Measurements from ENCODE around the gene DUSP15. TPM values are rescaled to one million over a fixed set of nuclear protein-coding genes. Genes with fewer than 3 reads are reported as not detected.

Gene DUSP15
- polyA plus RNA-seq, 1 donor (not counting 4 experiments of a cell fraction or from before 2014, with no cell fraction given): not detected

DNA sequence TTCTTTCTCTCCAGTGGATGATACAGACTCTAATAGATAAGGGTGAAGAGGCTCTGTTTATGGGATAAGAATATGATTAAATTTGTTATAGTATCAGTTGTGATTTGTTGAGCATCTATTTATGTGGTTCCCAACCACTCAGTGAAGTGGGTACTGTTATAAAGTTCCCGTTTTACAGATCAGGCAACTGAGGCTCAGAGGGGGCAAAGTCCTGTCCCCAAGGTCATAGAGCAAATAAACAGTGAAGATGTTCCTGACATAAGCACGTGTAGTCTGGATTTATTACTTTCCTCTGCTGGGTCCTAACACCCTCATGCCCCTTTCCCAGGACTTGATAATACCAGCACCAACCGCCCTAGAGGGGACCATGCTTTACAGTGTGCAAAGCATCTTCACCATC lies 4.1 kb downstream of the DUSP15 start:
- no peaks in the 10 kb centered on the region for H3K36me3 ChIP-seq (ENCODE audit: control insufficient read depth in 2 of 2, extremely low read depth in 1 of 2, insufficient read depth in 2 of 2, low read length in 2 of 2)
- H2AFZ ChIP-seq (ENCODE audit: control insufficient read depth, low read length): no peak overlapping the region
- no peak overlapping the region for H3K4me3 ChIP-seq (ENCODE audit: control insufficient read depth in 2 of 3, extremely low read depth in 1 of 3, insufficient read depth in 2 of 3, low read depth in 1 of 3, low read length in 3 of 3)
- H3K4me2 ChIP-seq (ENCODE audit: control insufficient read depth, extremely low read depth, insufficient read depth, low read depth, low read length): no peak overlapping the region
- TF ChIP-seq, protein P1, sequence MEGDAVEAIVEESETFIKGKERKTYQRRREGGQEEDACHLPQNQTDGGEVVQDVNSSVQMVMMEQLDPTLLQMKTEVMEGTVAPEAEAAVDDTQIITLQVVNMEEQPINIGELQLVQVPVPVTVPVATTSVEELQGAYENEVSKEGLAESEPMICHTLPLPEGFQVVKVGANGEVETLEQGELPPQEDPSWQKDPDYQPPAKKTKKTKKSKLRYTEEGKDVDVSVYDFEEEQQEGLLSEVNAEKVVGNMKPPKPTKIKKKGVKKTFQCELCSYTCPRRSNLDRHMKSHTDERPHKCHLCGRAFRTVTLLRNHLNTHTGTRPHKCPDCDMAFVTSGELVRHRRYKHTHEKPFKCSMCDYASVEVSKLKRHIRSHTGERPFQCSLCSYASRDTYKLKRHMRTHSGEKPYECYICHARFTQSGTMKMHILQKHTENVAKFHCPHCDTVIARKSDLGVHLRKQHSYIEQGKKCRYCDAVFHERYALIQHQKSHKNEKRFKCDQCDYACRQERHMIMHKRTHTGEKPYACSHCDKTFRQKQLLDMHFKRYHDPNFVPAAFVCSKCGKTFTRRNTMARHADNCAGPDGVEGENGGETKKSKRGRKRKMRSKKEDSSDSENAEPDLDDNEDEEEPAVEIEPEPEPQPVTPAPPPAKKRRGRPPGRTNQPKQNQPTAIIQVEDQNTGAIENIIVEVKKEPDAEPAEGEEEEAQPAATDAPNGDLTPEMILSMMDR (optimal IDR thresholded peaks at IDR 0.05 in 1 of 3, IDR thresholded peaks at IDR 0.05 in 1 of 3, conservative IDR thresholded peaks at IDR 0.05 in 1 of 3; ENCODE audit: extremely low read depth in 1 of 3, insufficient read depth in 2 of 3, low read length in 3 of 3): no peak
- TF ChIP-seq EZH2 (IDR thresholded peaks at IDR 0.05; ENCODE audit: low read length): no peak
- H3K9me1 ChIP-seq (ENCODE audit: control insufficient read depth, extremely low read depth, insufficient read depth, low read length): no peaks in the 10 kb centered on the region
- DNase-seq (ENCODE audit: low read depth, low spot score) (no peak), FAIRE-seq (no peak)
- H4K20me1 ChIP-seq (ENCODE audit: control insufficient read depth, extremely low read depth, insufficient read depth, low read length): no peaks in the 10 kb centered on the region
- dilution Hi-C loops (cut with MboI; ENCODE audit: extremely low pct_ligation_motif_present, low sequenced_read_pairs): no loop called here
- no peaks in the 10 kb centered on the region for H3K79me2 ChIP-seq (ENCODE audit: control insufficient read depth, insufficient read depth, low read length)
- peaks cover 48% of the 10 kb centered on the region for H3K27me3 ChIP-seq (ENCODE audit: control insufficient read depth, extremely low read depth, insufficient read depth, low read length)
- no peak overlapping the region for H3K27ac ChIP-seq (ENCODE audit: control insufficient read depth, insufficient read depth, low read length)
- H3K4me1 ChIP-seq (ENCODE audit: control insufficient read depth, extremely low read depth, insufficient read depth, low read length): peaks cover 2% of the 10 kb centered on the region
- no peaks in the 10 kb centered on the region for H3K9me3 ChIP-seq (ENCODE audit: control insufficient read depth, low read depth, low read length)
- H3K9ac ChIP-seq (ENCODE audit: control insufficient read depth, extremely low read depth, insufficient read depth, low read length): no peak overlapping the region

DNA sequence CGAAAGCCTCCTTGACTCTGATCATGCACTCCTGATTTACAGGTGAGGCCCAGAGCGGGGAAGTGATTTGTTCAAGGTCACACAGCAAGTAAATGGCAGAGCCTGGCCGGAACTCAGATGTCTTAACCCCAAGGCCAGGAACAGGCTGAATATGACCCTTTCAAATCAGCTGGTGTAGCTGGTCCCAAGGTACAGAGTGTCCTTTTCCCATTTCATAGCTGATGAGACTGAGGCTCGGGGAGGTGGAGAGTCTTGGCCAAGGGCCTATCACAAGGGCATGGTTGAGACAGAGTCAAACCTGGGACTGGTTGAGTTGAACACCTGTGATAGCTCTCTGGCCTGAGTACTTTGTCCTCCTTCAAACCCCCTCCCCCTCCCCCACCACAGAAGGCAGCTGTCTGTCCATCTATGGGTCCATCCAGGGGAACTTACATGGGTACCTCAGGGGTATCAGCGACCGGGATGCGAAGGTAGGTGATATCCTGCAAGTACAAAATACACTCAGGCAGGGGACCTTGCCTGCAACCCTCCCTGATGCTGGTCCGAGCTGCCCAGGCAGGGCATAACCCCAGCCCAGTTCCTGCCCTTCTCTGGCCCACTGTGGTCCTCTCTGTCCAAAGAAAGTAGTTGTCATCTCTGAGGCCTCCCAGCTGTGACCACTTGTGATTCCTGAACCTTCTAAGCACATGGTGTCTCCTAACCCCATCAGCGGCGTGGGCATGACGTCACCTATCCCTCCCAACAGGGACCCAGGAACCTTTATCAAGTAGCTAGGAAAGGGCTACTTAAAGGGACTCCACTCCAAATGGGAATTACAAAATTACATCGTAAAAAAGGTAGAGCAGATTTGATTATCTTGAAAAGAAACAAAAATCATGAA lies 5.6 kb downstream of the DUSP15 start:
- Histone ChIP-seq H3K4me3 (ENCODE audit: control insufficient read depth in 2 of 3, extremely low read depth in 1 of 3, insufficient read depth in 2 of 3, low read depth in 1 of 3, low read length in 3 of 3) (no peak overlapping the region), H3K9me3 (ENCODE audit: control insufficient read depth, low read depth, low read length) (no peaks in the 10 kb centered on the region), H4K20me1 (ENCODE audit: control insufficient read depth, extremely low read depth, insufficient read depth, low read length) (no peaks in the 10 kb centered on the region), H3K36me3 (ENCODE audit: control insufficient read depth in 2 of 2, extremely low read depth in 1 of 2, insufficient read depth in 2 of 2, low read length in 2 of 2) (no peaks in the 10 kb centered on the region), H3K27me3 (ENCODE audit: control insufficient read depth, extremely low read depth, insufficient read depth, low read length) (peaks cover 48% of the 10 kb centered on the region), H3K4me2 (ENCODE audit: control insufficient read depth, extremely low read depth, insufficient read depth, low read depth, low read length) (no peak overlapping the region), H3K27ac (ENCODE audit: control insufficient read depth, insufficient read depth, low read length) (no peak overlapping the region), H3K9me1 (ENCODE audit: control insufficient read depth, extremely low read depth, insufficient read depth, low read length) (no peaks in the 10 kb centered on the region), H2AFZ (ENCODE audit: control insufficient read depth, low read length) (no peak overlapping the region), H3K4me1 (ENCODE audit: control insufficient read depth, extremely low read depth, insufficient read depth, low read length) (peaks cover 2% of the 10 kb centered on the region), H3K79me2 (ENCODE audit: control insufficient read depth, insufficient read depth, low read length) (no peaks in the 10 kb centered on the region), H3K9ac (ENCODE audit: control insufficient read depth, extremely low read depth, insufficient read depth, low read length) (no peak overlapping the region)
- dilution Hi-C loops (cut with MboI; ENCODE audit: extremely low pct_ligation_motif_present, low sequenced_read_pairs): no loop called here
- FAIRE-seq: no peak
- TF ChIP-seq, protein P1 (optimal IDR thresholded peaks at IDR 0.05 in 1 of 3, IDR thresholded peaks at IDR 0.05 in 1 of 3, conservative IDR thresholded peaks at IDR 0.05 in 1 of 3; ENCODE audit: extremely low read depth in 1 of 3, insufficient read depth in 2 of 3, low read length in 3 of 3): no peak
- TF ChIP-seq EZH2 (IDR thresholded peaks at IDR 0.05; ENCODE audit: low read length): no peak
- DNase-seq (ENCODE audit: low read depth, low spot score): no peak

Data from keratinocyte (primary cell).